ENCODE measurements around the gene PADI3.

DNA sequence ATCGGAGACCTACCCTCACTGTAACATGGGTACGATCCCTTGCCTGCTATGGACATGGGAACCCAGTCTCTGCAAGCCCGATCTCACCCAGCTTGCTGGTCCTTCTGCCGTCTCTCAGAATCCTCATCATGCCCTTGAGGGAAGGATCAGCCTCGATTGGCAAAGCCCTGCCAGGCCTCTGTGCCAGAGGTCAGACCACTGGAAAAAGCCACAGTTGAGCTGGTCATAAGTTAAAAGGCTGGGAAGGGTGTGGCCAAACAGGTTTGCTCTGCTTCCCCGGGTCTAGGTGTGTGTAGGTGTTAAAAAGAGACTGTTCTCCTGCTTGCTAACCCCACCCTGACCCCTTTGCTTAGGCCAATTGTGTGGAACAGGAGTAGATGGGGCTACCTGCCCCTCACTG is 19.5 kb upstream of the PADI3 start:
- TF ChIP-seq POLR2AphosphoS5 (IDR thresholded peaks at IDR 0.05; ENCODE audit: low read depth) (no peak), GABPA (IDR thresholded peaks at IDR 0.05; ENCODE audit: low read depth) (no peak), SPI1 (IDR thresholded peaks at IDR 0.05; ENCODE audit: borderline replicate concordance, low read depth) (no peak)
- TF ChIP-seq, protein P1, sequence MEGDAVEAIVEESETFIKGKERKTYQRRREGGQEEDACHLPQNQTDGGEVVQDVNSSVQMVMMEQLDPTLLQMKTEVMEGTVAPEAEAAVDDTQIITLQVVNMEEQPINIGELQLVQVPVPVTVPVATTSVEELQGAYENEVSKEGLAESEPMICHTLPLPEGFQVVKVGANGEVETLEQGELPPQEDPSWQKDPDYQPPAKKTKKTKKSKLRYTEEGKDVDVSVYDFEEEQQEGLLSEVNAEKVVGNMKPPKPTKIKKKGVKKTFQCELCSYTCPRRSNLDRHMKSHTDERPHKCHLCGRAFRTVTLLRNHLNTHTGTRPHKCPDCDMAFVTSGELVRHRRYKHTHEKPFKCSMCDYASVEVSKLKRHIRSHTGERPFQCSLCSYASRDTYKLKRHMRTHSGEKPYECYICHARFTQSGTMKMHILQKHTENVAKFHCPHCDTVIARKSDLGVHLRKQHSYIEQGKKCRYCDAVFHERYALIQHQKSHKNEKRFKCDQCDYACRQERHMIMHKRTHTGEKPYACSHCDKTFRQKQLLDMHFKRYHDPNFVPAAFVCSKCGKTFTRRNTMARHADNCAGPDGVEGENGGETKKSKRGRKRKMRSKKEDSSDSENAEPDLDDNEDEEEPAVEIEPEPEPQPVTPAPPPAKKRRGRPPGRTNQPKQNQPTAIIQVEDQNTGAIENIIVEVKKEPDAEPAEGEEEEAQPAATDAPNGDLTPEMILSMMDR (IDR thresholded peaks at IDR 0.05; ENCODE audit: insufficient read depth, low read length), result no peak
- TF ChIP-seq, protein P2, sequence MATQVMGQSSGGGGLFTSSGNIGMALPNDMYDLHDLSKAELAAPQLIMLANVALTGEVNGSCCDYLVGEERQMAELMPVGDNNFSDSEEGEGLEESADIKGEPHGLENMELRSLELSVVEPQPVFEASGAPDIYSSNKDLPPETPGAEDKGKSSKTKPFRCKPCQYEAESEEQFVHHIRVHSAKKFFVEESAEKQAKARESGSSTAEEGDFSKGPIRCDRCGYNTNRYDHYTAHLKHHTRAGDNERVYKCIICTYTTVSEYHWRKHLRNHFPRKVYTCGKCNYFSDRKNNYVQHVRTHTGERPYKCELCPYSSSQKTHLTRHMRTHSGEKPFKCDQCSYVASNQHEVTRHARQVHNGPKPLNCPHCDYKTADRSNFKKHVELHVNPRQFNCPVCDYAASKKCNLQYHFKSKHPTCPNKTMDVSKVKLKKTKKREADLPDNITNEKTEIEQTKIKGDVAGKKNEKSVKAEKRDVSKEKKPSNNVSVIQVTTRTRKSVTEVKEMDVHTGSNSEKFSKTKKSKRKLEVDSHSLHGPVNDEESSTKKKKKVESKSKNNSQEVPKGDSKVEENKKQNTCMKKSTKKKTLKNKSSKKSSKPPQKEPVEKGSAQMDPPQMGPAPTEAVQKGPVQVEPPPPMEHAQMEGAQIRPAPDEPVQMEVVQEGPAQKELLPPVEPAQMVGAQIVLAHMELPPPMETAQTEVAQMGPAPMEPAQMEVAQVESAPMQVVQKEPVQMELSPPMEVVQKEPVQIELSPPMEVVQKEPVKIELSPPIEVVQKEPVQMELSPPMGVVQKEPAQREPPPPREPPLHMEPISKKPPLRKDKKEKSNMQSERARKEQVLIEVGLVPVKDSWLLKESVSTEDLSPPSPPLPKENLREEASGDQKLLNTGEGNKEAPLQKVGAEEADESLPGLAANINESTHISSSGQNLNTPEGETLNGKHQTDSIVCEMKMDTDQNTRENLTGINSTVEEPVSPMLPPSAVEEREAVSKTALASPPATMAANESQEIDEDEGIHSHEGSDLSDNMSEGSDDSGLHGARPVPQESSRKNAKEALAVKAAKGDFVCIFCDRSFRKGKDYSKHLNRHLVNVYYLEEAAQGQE (IDR thresholded peaks at IDR 0.05; ENCODE audit: insufficient replicate concordance, low read depth), result no peak
